GM13977 (cell line): ENCODE results near the gene HOMER1.

Source experiments
- DNase-seq: peaks from one replicate; pipeline ENCODE4 v3.0.0; 2012; ENCODE audit warnings: low spot score
- in situ Hi-C: fragments of 300-500 bp; cut with MboI; formaldehyde crosslinking; loops from one replicate; pipeline ENCODE4 v1.12.0; 2022; ENCODE audit warnings: low sequenced_read_pairs, low pct_unique_long_range_greater_than_20kb, mixed read lengths, inconsistent platforms; ENCODE audit not compliant: unreplicated experiment
- TF ChIP-seq, protein P1 (sequence below): IDR thresholded peaks from 2 replicates; pipeline ENCODE4 v1.5.1; 2012; ENCODE audit warnings: mild to moderate bottlenecking, control low read depth; ENCODE audit not compliant: insufficient read depth; ENCODE audit errors: extremely low read depth, missing control alignments

The HOMER1 gene

GRCh38 chr5:79454043-79454442, 59.9 kb downstream of the HOMER1 start:
- no peak for DNase-seq
- TF ChIP-seq, protein P1, sequence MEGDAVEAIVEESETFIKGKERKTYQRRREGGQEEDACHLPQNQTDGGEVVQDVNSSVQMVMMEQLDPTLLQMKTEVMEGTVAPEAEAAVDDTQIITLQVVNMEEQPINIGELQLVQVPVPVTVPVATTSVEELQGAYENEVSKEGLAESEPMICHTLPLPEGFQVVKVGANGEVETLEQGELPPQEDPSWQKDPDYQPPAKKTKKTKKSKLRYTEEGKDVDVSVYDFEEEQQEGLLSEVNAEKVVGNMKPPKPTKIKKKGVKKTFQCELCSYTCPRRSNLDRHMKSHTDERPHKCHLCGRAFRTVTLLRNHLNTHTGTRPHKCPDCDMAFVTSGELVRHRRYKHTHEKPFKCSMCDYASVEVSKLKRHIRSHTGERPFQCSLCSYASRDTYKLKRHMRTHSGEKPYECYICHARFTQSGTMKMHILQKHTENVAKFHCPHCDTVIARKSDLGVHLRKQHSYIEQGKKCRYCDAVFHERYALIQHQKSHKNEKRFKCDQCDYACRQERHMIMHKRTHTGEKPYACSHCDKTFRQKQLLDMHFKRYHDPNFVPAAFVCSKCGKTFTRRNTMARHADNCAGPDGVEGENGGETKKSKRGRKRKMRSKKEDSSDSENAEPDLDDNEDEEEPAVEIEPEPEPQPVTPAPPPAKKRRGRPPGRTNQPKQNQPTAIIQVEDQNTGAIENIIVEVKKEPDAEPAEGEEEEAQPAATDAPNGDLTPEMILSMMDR = no peak
- in situ Hi-C loops = loop anchor here (25.0 kb wide), 1 partner anchor 442 kb away; no protein-coding TSS in a partner anchor

- DNase-seq = no peak
- in situ Hi-C loops = no loop called here
- TF ChIP-seq, protein P1 = no peak
Measured at GRCh38 chr5:79448336-79448735, 65.6 kb downstream of the HOMER1 start.

GRCh38 chr5:79436821-79437220, 77.1 kb downstream of the HOMER1 start:
- no peak for DNase-seq
- in situ Hi-C loops = no loop called here

DNA sequence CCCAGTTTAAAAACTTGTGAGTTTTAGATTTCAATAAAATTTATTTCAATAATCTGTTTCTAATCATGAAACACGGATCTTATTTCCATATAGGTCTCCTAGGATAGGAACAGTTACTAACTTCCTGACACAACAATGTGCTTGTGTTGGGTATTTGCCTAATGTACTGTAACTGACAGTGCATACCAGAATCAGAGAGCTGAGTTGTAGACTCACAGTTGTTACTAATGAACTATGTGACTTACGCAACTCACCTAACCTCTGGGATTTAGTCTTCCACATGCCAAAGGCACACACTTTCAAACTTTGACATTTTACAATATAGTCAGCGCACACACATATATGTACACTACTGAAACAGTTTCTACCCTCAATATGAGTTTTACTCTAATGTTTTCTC, 77.7 kb downstream of the HOMER1 start:
- TF ChIP-seq, protein P1 = no peak
- in situ Hi-C loops = no loop called here

More at GRCh38 chr5:79436821-79437220, 77.1 kb downstream of the HOMER1 start:
- TF ChIP-seq, protein P1 = no peak

GRCh38 chr5:79430196-79430595, 83.7 kb downstream of the HOMER1 start:
- TF ChIP-seq, protein P1 = no peak
- in situ Hi-C loops = no loop called here
- no peak for DNase-seq

More for the DNA sequence above, 77.7 kb downstream of the HOMER1 start:
- DNase-seq = no peak

DNA sequence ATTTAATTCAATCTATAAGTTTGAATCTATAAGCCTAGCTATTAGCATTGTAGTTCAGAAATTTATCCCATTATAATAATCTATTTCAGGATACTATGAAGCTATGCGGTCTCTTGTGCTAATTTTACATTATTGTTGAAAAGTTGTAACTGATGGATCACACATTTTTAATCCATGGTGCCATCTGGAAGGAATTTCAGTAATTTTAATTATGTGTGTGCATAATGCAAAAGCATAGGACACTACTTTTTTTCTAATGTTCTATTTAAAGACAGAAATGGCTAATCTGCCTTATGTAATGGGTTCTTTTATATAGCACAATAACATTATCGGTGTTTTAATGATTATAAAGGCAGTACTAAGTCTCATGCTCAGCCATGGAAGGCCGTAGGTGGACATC, 90.6 kb downstream of the HOMER1 start:
- DNase-seq = no peak
- TF ChIP-seq, protein P1 = no peak
- in situ Hi-C loops = no loop called here

DNA sequence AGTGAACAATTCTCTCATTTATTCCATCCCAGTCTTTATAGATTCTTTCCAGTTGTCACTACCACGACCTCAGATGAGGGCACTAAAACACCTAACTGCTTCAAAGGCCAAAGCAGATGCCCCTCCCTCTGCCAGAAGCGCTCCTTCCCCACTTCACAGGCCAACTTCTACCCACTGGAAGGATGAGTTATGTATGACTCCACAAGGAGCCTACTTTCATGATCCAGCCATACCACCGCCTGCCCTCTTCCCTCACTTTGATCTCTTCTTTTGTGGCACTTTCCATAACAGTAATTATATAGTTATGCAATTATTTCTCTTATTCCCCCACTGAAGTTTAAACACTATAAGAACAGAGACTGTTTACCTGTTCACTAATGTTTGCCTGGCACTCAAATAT, 93.7 kb downstream of the HOMER1 start:
- TF ChIP-seq, protein P1 = no peak

More for the DNA sequence above, 93.7 kb downstream of the HOMER1 start:
- in situ Hi-C loops = no loop called here
- no peak for DNase-seq
